ENCODE results near the gene KLF15.

Gene KLF15

GRCh38 chr3:126357295-126358037, at the start of gene KLF15:
TSS of gene KLF15 (minus strand) at chr3:126357408. CDS start at chr3:126352922, 4,486 bp downstream.
- Histone ChIP-seq H3K27me3 (peaks cover 90% of the 10 kb centered on the region), H3K36me3 (no peaks in the 10 kb centered on the region), H3K4me3 (ENCODE audit: low read depth in 1 of 2, low read length in 1 of 2) (peak within 1 kb of the TSS; percentile 53 to 57), H3K9me3 (no peaks in the 10 kb centered on the region), H3K27ac (no peak within 1 kb of the TSS), H3K4me1 (ENCODE audit: control insufficient read depth in 1 of 2, insufficient read depth in 1 of 2, low read depth in 1 of 2, low read length in 1 of 2) (peaks cover 21 to 23% of the 10 kb centered on the region in 2 experiments)
- TF ChIP-seq CTCF (IDR thresholded peaks at IDR 0.05): no peak

GRCh38 chr3:126406389-126407296, 49.4 kb upstream of the KLF15 start:
- Histone ChIP-seq H3K36me3 (no peaks in the 10 kb centered on the region), H3K27me3 (peaks cover 42% of the 10 kb centered on the region), H3K9me3 (no peaks in the 10 kb centered on the region), H3K4me3 (ENCODE audit: low read depth in 1 of 2, low read length in 1 of 2) (no peak overlapping the region), H3K4me1 (ENCODE audit: control insufficient read depth in 1 of 2, insufficient read depth in 1 of 2, low read depth in 1 of 2, low read length in 1 of 2) (no peaks in the 10 kb centered on the region), H3K27ac (no peak overlapping the region)
- no peak for TF ChIP-seq CTCF (IDR thresholded peaks at IDR 0.05)

GRCh38 chr3:126402666-126403302, 45.6 kb upstream of the KLF15 start:
- no peak for TF ChIP-seq CTCF (IDR thresholded peaks at IDR 0.05)
- H3K36me3 ChIP-seq: no peaks in the 10 kb centered on the region
- peaks cover 21% of the 10 kb centered on the region for H3K27me3 ChIP-seq
- no peak overlapping the region for H3K4me3 ChIP-seq (ENCODE audit: low read depth in 1 of 2, low read length in 1 of 2)
- no peak overlapping the region for H3K27ac ChIP-seq
- H3K4me1 ChIP-seq (ENCODE audit: control insufficient read depth in 1 of 2, insufficient read depth in 1 of 2, low read depth in 1 of 2, low read length in 1 of 2): no peaks in the 10 kb centered on the region
- no peaks in the 10 kb centered on the region for H3K9me3 ChIP-seq

- Histone ChIP-seq H3K4me3 (ENCODE audit: low read depth in 1 of 2, low read length in 1 of 2) (no peak overlapping the region), H3K9me3 (no peaks in the 10 kb centered on the region), H3K36me3 (no peaks in the 10 kb centered on the region), H3K27ac (no peak overlapping the region), H3K27me3 (peaks cover 18% of the 10 kb centered on the region), H3K4me1 (ENCODE audit: control insufficient read depth in 1 of 2, insufficient read depth in 1 of 2, low read depth in 1 of 2, low read length in 1 of 2) (no peaks in the 10 kb centered on the region)
- no peak for TF ChIP-seq CTCF (IDR thresholded peaks at IDR 0.05)
Observed at GRCh38 chr3:126402178-126402577, 45.0 kb upstream of the KLF15 start.

GRCh38 chr3:126401611-126402160, 44.5 kb upstream of the KLF15 start:
- H3K9me3 ChIP-seq: no peaks in the 10 kb centered on the region
- H3K4me1 ChIP-seq (ENCODE audit: control insufficient read depth in 1 of 2, insufficient read depth in 1 of 2, low read depth in 1 of 2, low read length in 1 of 2): no peaks in the 10 kb centered on the region
- peaks cover 18% of the 10 kb centered on the region for H3K27me3 ChIP-seq
- H3K27ac ChIP-seq: no peak overlapping the region
- no peak for TF ChIP-seq CTCF (IDR thresholded peaks at IDR 0.05)
- H3K36me3 ChIP-seq: no peaks in the 10 kb centered on the region
- H3K4me3 ChIP-seq (ENCODE audit: low read depth in 1 of 2, low read length in 1 of 2): no peak overlapping the region
